ENCODE data around the gene VWCE. TPM values are rescaled to one million over a fixed set of nuclear protein-coding genes. Genes with fewer than 3 reads are reported as not detected.

Gene VWCE
- polyA plus RNA-seq, 1 of the 3 experiments (the other 2 are of a cell fraction) = 5.0 TPM

DNA sequence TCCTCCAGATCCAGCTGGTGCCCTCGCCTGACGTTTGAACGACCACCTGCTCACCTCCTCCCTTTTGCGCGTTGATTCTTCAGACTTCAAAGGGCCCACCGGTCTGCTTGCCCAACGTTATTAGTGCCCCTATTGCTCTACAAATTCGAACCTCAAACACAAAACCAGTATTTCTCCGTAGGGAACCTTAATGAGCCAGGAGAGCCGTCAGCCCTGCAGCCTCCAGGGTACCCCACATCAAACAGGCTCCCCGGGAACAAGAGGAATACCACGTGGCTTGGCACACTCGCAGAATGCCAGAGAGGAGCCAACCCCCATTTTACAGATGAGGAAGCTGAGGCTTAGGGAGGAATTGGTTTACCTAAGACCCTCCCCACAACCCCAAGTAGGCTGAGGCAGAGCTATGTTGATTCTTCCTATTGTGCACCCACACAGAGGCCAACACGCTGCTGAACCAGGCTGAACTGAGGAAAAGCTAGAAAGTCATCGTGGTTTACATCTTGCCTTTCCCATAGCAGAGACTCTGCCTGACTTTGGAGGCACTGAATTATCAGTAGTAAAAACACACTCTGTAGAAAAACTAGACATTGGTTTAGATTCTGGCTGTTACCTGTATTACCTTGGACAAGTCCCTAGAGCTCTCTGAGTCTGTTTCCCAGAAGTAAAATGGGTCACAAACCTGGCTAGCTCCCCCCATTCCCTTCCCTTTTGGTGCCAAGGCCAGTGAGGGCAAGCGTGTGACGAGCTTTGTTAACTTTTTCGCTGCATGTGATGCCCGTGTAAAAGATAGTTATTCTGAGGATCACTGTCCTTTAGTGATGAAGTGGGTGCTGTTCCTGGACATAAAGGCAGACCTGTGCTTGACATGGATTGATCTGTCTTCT, 38.7 kb upstream of the VWCE start:
- Histone ChIP-seq H3K27me3 (ENCODE audit: insufficient read depth) (no peaks in the 10 kb centered on the region), H3K36me3 (replicated peaks in 1 of 2; ENCODE audit: control insufficient read depth in 1 of 2, insufficient read depth in 2 of 2, low read length in 1 of 2) (peaks cover 11 to 21% of the 10 kb centered on the region in 2 experiments), H3K27ac (ENCODE audit: low read depth in 2 of 2, low read length in 1 of 2) (peak overlapping the region; percentile 74 to 96; a peak in 3 of 4 replicates), H3K4me1 (ENCODE audit: control insufficient read depth in 1 of 2, insufficient read depth in 2 of 2, low read depth in 1 of 2, low read length in 1 of 2) (peaks cover 17 to 40% of the 10 kb centered on the region in 2 experiments), H3K9ac (peak overlapping the region; percentile 99), H3K79me2 (ENCODE audit: insufficient read depth) (peaks cover 42% of the 10 kb centered on the region), H3K4me3 (ENCODE audit: low read depth in 2 of 2, low read length in 1 of 2) (peak overlapping the region; percentile 92 to 93), H3F3A (replicated peaks; ENCODE audit: insufficient read depth) (peaks cover 4% of the 10 kb centered on the region), H2AFZ (ENCODE audit: low read depth) (peak overlapping the region; percentile 84), H3K4me2 (peak overlapping the region; percentile 96), H4K20me1 (ENCODE audit: insufficient read depth) (peaks cover 20% of the 10 kb centered on the region), H3K9me3 (no peaks in the 10 kb centered on the region), H3K9me2 (no peaks in the 10 kb centered on the region)
- CTCF ChIA-PET = interaction anchor here (0.8 to 7.9 kb wide), 7 partner anchors 24 to 305 kb away, joined by 3 to 300 read pairs (median 6); partner anchors contain the start of genes CYB561A3, TMEM138 and TMEM216
- WGBS (ENCODE audit: low lambda C conversion rate) = 34% methylated on average over 16 of the region's 19 CpGs
- peak; percentile 36 for DNase-seq
- TF ChIP-seq GABPA (IDR thresholded peaks at IDR 0.05; ENCODE audit: low read depth) (no peak), FOXM1 (IDR thresholded peaks at IDR 0.05; ENCODE audit: low read depth) (no peak), JUND (IDR thresholded peaks at IDR 0.05) (no peak), MAX (IDR thresholded peaks at IDR 0.05; ENCODE audit: low read depth) (no peak), MXI1 (IDR thresholded peaks at IDR 0.05; ENCODE audit: low read depth, low read length) (no peak), EZH2phosphoT487 (IDR thresholded peaks at IDR 0.05; ENCODE audit: borderline replicate concordance, low read depth) (no peak), NFIC (IDR thresholded peaks at IDR 0.05; ENCODE audit: borderline replicate concordance) (no peak)
- TF ChIP-seq, protein P1, sequence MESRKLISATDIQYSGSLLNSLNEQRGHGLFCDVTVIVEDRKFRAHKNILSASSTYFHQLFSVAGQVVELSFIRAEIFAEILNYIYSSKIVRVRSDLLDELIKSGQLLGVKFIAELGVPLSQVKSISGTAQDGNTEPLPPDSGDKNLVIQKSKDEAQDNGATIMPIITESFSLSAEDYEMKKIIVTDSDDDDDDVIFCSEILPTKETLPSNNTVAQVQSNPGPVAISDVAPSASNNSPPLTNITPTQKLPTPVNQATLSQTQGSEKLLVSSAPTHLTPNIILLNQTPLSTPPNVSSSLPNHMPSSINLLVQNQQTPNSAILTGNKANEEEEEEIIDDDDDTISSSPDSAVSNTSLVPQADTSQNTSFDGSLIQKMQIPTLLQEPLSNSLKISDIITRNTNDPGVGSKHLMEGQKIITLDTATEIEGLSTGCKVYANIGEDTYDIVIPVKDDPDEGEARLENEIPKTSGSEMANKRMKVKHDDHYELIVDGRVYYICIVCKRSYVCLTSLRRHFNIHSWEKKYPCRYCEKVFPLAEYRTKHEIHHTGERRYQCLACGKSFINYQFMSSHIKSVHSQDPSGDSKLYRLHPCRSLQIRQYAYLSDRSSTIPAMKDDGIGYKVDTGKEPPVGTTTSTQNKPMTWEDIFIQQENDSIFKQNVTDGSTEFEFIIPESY (IDR thresholded peaks at IDR 0.05; ENCODE audit: borderline replicate concordance, low read depth) = no peak
- POLR2A ChIA-PET = interaction anchor here (0.7 to 4.3 kb wide), 7 partner anchors 11 to 96 kb away, joined by 3 to 48 read pairs (median 4); partner anchors contain the start of genes CPSF7, CYB561A3, SDHAF2 and TMEM138

DNA sequence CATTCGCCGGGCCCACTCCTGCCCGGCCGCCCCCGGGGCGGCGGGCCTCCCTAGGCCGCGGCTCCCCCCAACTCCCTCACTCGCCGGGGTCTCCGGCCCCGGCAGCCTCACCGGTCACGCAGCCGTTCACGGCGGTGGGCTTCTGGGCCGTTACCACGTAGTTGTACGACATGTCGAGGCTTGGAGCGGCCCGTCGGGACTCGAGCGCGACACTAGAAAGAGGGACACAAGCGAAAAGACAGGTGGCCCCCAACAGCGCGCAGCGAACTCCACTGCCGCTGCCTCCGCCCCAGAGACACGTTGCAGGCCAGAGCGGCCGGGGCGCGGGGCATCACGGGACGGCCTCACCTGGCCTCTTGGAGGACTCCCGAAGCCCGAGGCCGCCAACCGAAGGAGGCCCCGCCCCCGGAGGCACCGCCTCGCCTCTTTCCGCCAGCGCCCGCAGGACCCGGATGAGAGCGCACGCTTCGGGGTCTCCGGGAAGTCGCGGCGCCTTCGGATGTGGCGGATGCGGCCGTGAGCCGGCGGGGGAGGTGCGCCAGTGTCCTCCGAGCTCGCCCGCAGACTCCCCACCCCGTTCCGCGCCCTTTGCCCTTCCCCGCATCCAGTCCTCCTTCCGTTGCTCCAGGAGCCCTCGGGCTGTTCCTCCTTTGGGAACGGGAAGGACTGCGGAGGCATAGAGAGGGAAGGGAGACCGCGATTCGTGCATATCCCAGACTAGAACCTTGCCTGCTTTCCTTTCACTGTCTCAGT, 37.9 kb upstream of the VWCE start, which contains the start of the genes DDB1 and TKFC:
DDB1 (minus strand) TSS at position 309 of the 753 bp plus-strand sequence; CDS start at position 172, 137 bp downstream.
TKFC (plus strand) TSS at position 432 of the 753 bp plus-strand sequence. CDS start 1,501 bp downstream, outside the sequence.
- H3K4me1 ChIP-seq (ENCODE audit: control insufficient read depth in 1 of 2, insufficient read depth in 2 of 2, low read depth in 1 of 2, low read length in 1 of 2) = peaks cover 21 to 40% of the 10 kb centered on the region in 2 experiments
- POLR2A ChIA-PET = interaction anchor here (1.2 to 4.3 kb wide), 6 partner anchors 24 to 96 kb away, joined by 3 to 48 read pairs (median 5); partner anchors contain the start of genes CPSF7, CYB561A3, SDHAF2 and TMEM138
- peak; percentile 99 for DNase-seq
- H3K4me2 ChIP-seq = peak within 1 kb of the TSS; percentile 96
- WGBS (ENCODE audit: low lambda C conversion rate) = 0% methylated on average over 29 of the region's 81 CpGs
- H2AFZ ChIP-seq (ENCODE audit: low read depth) = peak within 1 kb of the TSS; percentile 84
- H3K9me3 ChIP-seq = no peaks in the 10 kb centered on the region
- H3F3A ChIP-seq (replicated peaks; ENCODE audit: insufficient read depth) = peaks cover 9% of the 10 kb centered on the region
- H3K9me2 ChIP-seq = no peaks in the 10 kb centered on the region
- H3K27ac ChIP-seq (ENCODE audit: low read depth in 2 of 2, low read length in 1 of 2) = peak within 1 kb of the TSS; percentile 74 to 96
- H3K27me3 ChIP-seq (ENCODE audit: insufficient read depth) = no peaks in the 10 kb centered on the region
- H3K9ac ChIP-seq = peak within 1 kb of the TSS; percentile 99
- CTCF ChIA-PET = interaction anchor here (0.8 to 7.9 kb wide), 7 partner anchors 24 to 306 kb away, joined by 3 to 300 read pairs (median 6); partner anchors contain the start of gene TMEM216
- H4K20me1 ChIP-seq (ENCODE audit: insufficient read depth) = peaks cover 26% of the 10 kb centered on the region
- peaks cover 17% of the 10 kb centered on the region in 2 experiments for H3K36me3 ChIP-seq (replicated peaks in 1 of 2; ENCODE audit: control insufficient read depth in 1 of 2, insufficient read depth in 2 of 2, low read length in 1 of 2)
- peak within 1 kb of the TSS; percentile 92 to 93 for H3K4me3 ChIP-seq (ENCODE audit: low read depth in 2 of 2, low read length in 1 of 2)
- peaks cover 50% of the 10 kb centered on the region for H3K79me2 ChIP-seq (ENCODE audit: insufficient read depth)
- TF ChIP-seq YY1 (IDR thresholded peaks at IDR 0.05; ENCODE audit: low read depth) (peak; percentile 38; the same call in 1 of the 2 replicates), RFX5 (IDR thresholded peaks at IDR 0.05; ENCODE audit: low read length) (no peak), NRF1 (IDR thresholded peaks at IDR 0.05; ENCODE audit: low read depth, low read length) (no peak), MXI1 (IDR thresholded peaks at IDR 0.05; ENCODE audit: low read depth, low read length) (peak; percentile 91), FOXJ3 (CRISPR knock-in tag; IDR thresholded peaks at IDR 0.05) (peak; percentile 69; the same call in 1 of the 2 replicates), TAF1 (IDR thresholded peaks at IDR 0.05; ENCODE audit: borderline replicate concordance, low read depth, low read length) (peak; percentile 87; the same call in 1 of the 2 replicates), RXRA (IDR thresholded peaks at IDR 0.05; ENCODE audit: borderline replicate concordance, low read depth) (no peak), GABPA (IDR thresholded peaks at IDR 0.05; ENCODE audit: low read depth) (peak; percentile 71), ELF1 (IDR thresholded peaks at IDR 0.05) (peak; percentile 59), SIN3A (IDR thresholded peaks at IDR 0.05; ENCODE audit: borderline replicate concordance, low read depth, low read length) (peak; percentile 88), POLR2AphosphoS5 (IDR thresholded peaks at IDR 0.05; ENCODE audit: low read depth, low read length) (peak; percentile 97), MAX (IDR thresholded peaks at IDR 0.05; ENCODE audit: low read depth) (peak; percentile 91), TCF12 (IDR thresholded peaks at IDR 0.05) (peak; percentile 48; the same call in 1 of the 2 replicates), CHD2 (IDR thresholded peaks at IDR 0.05; ENCODE audit: low read length, partially characterized antibody) (peak; percentile 48)
- TF ChIP-seq, protein P2, sequence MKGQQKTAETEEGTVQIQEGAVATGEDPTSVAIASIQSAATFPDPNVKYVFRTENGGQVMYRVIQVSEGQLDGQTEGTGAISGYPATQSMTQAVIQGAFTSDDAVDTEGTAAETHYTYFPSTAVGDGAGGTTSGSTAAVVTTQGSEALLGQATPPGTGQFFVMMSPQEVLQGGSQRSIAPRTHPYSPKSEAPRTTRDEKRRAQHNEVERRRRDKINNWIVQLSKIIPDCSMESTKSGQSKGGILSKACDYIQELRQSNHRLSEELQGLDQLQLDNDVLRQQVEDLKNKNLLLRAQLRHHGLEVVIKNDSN (IDR thresholded peaks at IDR 0.05; ENCODE audit: borderline replicate concordance, low read depth) = 0 out of 2 replicates have a peak, but pooled peaks have one; percentile 40
